ENCODE results near the gene NEGR1.

NEGR1 gene

DNA sequence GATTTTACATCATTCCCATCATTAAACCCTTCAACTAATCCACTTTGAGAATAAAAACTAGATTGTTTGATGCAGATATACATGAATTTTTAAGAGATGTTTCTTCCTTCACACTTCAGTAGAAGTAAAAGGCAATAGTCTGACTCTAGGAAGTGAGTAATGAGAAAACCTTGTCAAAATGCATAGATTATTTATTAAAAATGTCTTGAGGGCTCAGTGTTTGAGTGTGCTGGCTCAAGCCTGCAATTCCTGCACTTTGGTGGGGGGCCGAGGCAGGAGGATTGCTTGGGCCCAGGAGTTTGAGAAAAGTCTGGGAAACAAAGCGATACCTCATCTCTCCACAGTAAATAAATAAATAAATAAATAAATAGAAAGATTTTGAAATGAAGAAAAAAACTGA lies 177.1 kb downstream of the NEGR1 start:
- in situ Hi-C loops (cut with MboI; ENCODE audit: low pct_unique_long_range_greater_than_20kb, low sequenced_read_pairs, unreplicated experiment) = no loop called here
- TF ChIP-seq, protein P1, sequence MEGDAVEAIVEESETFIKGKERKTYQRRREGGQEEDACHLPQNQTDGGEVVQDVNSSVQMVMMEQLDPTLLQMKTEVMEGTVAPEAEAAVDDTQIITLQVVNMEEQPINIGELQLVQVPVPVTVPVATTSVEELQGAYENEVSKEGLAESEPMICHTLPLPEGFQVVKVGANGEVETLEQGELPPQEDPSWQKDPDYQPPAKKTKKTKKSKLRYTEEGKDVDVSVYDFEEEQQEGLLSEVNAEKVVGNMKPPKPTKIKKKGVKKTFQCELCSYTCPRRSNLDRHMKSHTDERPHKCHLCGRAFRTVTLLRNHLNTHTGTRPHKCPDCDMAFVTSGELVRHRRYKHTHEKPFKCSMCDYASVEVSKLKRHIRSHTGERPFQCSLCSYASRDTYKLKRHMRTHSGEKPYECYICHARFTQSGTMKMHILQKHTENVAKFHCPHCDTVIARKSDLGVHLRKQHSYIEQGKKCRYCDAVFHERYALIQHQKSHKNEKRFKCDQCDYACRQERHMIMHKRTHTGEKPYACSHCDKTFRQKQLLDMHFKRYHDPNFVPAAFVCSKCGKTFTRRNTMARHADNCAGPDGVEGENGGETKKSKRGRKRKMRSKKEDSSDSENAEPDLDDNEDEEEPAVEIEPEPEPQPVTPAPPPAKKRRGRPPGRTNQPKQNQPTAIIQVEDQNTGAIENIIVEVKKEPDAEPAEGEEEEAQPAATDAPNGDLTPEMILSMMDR (IDR thresholded peaks at IDR 0.05; ENCODE audit: extremely low read depth, insufficient read depth, missing control alignments) = no peak
- DNase-seq (ENCODE audit: low spot score) = no peak

DNA sequence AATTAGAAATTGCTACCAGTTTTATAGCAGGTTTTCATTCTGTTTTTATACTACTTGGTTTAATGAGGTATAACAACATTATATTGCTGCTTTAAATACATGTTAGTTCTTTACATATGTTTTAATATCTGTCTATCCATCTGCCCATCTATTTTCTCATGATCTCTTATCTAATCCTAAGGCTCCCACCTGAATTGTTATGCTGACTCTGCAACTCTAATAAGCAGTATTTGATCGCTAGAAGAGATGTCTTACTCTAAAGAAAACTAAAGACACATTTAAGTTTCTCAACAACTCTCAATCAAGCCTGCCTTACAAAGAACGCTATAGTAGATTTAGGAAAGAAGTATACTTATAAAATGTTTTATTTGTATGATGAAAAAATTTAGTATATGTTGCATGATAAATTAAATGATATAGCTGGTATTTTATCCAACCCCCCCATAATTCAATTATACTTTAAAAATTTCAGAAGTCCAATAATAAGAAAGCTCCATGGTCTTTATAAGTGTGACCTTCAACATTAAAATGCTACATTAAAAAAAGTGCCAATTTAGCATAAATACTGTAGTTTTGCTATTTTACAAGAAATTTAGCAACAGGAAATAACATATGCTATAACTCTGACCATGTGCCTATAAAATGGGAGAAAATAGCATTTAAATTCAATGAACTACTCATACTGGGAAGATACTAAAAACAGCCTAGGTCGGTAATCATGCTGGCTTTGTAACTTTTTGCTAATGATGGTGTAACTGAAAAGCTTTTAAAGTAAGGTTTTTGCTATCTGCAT lies 180.3 kb downstream of the NEGR1 start:
- in situ Hi-C loops (cut with MboI; ENCODE audit: low pct_unique_long_range_greater_than_20kb, low sequenced_read_pairs, unreplicated experiment) = no loop called here
- no peak for DNase-seq (ENCODE audit: low spot score)
- TF ChIP-seq, protein P1 (IDR thresholded peaks at IDR 0.05; ENCODE audit: extremely low read depth, insufficient read depth, missing control alignments) = no peak

DNA sequence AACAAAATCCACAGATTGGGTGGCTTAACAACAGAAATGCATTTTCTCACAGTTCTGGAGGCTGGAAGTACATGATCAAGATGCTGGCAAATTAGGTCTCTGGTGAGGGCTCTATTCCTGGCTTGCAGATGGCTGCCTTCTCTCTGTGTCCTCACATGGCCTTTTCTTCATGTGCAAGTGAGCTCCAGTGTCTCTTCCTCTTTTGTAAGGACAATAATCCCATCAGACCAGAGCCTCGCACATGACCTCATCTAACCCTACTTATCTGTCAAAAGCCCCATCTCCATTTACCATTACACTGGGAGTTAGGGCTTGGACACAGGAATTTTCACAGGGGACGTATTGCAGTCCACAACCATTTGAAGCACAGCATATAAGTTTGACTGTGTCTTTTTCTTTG lies 181.6 kb downstream of the NEGR1 start:
- TF ChIP-seq, protein P1 (IDR thresholded peaks at IDR 0.05; ENCODE audit: extremely low read depth, insufficient read depth, missing control alignments) = no peak
- DNase-seq (ENCODE audit: low spot score) = no peak
- in situ Hi-C loops (cut with MboI; ENCODE audit: low pct_unique_long_range_greater_than_20kb, low sequenced_read_pairs, unreplicated experiment) = no loop called here

DNA sequence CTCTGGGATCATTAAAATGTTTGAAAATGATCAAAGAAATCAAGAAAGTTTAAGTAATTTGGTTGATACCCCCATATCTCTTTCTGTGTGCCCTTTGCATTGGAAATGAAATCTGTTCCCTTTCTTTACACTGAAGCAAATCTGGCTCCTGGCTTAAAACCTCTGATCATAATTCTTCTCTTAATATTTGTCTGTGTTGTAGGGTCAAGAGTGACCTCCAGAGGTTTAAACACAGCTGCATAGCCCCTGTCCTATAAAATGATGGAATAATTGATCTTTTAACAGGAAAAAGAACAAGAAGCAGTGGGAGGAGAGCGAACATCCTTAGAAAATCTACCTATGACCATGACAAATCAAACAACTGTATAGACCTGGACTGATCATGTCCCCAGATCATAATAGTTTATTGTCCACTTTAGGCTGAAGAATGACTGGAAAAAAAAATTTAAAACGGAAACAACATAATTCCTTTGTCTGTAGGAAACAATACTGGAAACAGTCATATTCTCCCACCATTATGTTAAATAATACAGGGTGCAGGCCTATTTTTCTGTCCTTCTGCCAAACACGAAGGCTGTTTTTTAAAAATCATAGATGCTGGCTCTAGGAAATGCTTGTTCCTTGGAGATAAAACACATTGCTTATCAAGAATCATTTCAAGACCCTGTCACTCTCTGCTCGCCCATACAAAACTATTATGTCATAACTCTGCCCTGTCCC lies 184.3 kb downstream of the NEGR1 start:
- no peak for DNase-seq (ENCODE audit: low spot score)
- in situ Hi-C loops (cut with MboI; ENCODE audit: low pct_unique_long_range_greater_than_20kb, low sequenced_read_pairs, unreplicated experiment) = no loop called here
- TF ChIP-seq, protein P1 (IDR thresholded peaks at IDR 0.05; ENCODE audit: extremely low read depth, insufficient read depth, missing control alignments) = no peak

DNA sequence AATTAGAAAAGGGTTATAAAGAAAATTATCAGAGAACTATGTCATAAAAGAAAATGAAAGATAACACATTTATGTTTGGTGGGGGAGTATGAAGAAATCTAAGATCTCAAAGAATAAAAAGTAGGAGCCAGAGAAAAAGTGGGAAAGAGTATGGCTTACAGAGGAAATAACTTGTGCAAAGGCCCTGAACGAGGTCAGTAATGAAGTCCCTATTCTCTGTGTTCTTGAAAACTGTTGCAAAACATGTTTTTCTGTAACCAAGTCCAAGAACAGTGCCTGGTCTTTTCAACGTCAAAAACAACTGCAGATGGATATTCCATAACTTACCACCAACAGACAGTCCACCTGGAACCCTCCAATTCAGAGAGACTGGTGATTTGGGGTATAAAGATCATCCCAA lies 188.1 kb downstream of the NEGR1 start:
- no peak for DNase-seq (ENCODE audit: low spot score)
- in situ Hi-C loops (cut with MboI; ENCODE audit: low pct_unique_long_range_greater_than_20kb, low sequenced_read_pairs, unreplicated experiment) = no loop called here
- TF ChIP-seq, protein P1 (IDR thresholded peaks at IDR 0.05; ENCODE audit: extremely low read depth, insufficient read depth, missing control alignments) = no peak

DNA sequence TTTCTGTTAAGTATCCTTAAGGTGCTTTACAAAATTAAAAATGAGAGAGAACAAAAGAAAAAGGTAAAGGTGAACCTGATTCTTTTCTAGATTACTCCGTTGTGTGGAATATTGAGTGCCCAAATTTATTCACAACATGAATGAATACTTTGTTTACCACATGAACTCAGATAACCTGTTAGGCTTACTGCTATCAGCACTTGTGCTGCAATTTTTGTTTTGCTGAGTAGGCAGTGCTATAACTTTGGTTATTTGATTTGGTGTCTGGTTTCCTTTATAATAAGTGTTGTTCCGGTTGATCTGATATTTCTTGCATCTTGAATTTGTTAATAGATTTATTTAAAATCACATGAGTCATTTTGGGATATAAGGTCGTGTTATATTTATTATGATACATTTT lies 195.9 kb downstream of the NEGR1 start:
- in situ Hi-C loops (cut with MboI; ENCODE audit: low pct_unique_long_range_greater_than_20kb, low sequenced_read_pairs, unreplicated experiment) = no loop called here
- TF ChIP-seq, protein P1 (IDR thresholded peaks at IDR 0.05; ENCODE audit: extremely low read depth, insufficient read depth, missing control alignments) = no peak
- no peak for DNase-seq (ENCODE audit: low spot score)

All from GM13977 (cell line).